Right atrium auricular region (tissue), 2 donors: Measurements from ENCODE around the gene MCC. TPM values are rescaled to one million over a fixed set of nuclear protein-coding genes. Genes with fewer than 3 reads are reported as not detected.

ENCODE experiments used
- DNase-seq: peaks from one replicate; pipeline ENCODE4 v3.0.0-alpha.2; 2019; ENCODE audit warnings: low spot score
- H3K27ac ChIP-seq, 2 donors: fragments of 200-600 bp; sonication (generic); 1 replicate in 1 of 2; 2 replicates in 1 of 2; pipeline ENCODE4 v1.5.1; 2016 to 2019
- H3K27me3 ChIP-seq, 2 donors: fragments of 200-600 bp; sonication (generic); one replicate each; pipeline versions ENCODE4 v1.5.1 to v1.6.0; 2017 to 2019
- H3K36me3 ChIP-seq: fragments of 200-600 bp; sonication (generic); one replicate; pipeline ENCODE4 v1.5.1; 2016
- H3K4me1 ChIP-seq, 2 donors: fragments of 200-600 bp; sonication (generic); one replicate each; pipeline versions ENCODE4 v1.5.1 to v1.6.0; 2017 to 2019
- H3K4me3 ChIP-seq, 2 donors: fragments of 200-600 bp; sonication (generic); 1 replicate in 1 of 2; 2 replicates in 1 of 2; pipeline ENCODE4 v1.5.1; 2017 to 2019; ENCODE audit warnings: mild to moderate bottlenecking in 1 of 2, moderate library complexity in 1 of 2
- H3K9me3 ChIP-seq, 2 donors: fragments of 200-600 bp; sonication (generic); one replicate each; pipeline ENCODE4 v1.5.1; 2019
- total RNA-seq, 2 donors: library from RNA; depleted of rRNA; stranded (reverse); fragments of >200 nt; gene quantifications; one replicate each; pipeline ENCODE4 v1.1.0, GENCODE V29; 2016
- TF ChIP-seq, protein P1 (sequence below), 2 donors: fragments of 200-600 bp; sonication (generic); IDR thresholded peaks; one replicate each; pipeline ENCODE4 v1.5.1; 2019; ENCODE audit warnings: antibody characterized with exemption in 2 of 2

Gene MCC
- total RNA-seq, 2 donors from 2014 or later, result 28.8 to 31.7 TPM

DNA sequence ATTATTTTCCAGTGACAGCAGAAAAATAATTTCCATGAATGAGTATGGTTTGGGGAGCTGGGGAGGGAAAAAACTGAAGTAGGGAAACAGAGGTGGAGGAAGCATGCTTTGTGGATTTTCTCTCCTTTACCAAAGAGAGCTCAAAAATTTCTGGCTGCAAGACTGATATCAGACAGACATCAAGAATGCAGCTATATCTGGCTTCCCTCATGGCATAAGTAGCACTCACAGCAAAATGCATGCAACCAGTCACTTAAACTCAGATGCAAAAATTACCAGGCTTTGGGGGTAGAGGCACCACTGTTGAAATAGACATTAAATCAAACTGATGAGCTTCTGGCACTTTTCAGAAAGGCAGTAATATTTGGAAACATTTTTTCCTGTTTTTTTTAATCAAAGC, 250.4 kb downstream of the MCC start:
- Histone ChIP-seq H3K4me1 (peaks cover 0 to 40% of the 10 kb centered on the region in 2 donors), H3K27ac (no peak overlapping the region), H3K4me3 (no peak overlapping the region), H3K27me3 (no peaks in the 10 kb centered on the region), H3K9me3 (no peaks in the 10 kb centered on the region), H3K36me3 (no peaks in the 10 kb centered on the region)
- TF ChIP-seq, protein P1, sequence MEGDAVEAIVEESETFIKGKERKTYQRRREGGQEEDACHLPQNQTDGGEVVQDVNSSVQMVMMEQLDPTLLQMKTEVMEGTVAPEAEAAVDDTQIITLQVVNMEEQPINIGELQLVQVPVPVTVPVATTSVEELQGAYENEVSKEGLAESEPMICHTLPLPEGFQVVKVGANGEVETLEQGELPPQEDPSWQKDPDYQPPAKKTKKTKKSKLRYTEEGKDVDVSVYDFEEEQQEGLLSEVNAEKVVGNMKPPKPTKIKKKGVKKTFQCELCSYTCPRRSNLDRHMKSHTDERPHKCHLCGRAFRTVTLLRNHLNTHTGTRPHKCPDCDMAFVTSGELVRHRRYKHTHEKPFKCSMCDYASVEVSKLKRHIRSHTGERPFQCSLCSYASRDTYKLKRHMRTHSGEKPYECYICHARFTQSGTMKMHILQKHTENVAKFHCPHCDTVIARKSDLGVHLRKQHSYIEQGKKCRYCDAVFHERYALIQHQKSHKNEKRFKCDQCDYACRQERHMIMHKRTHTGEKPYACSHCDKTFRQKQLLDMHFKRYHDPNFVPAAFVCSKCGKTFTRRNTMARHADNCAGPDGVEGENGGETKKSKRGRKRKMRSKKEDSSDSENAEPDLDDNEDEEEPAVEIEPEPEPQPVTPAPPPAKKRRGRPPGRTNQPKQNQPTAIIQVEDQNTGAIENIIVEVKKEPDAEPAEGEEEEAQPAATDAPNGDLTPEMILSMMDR (IDR thresholded peaks at IDR 0.05), result no peak
- no peak for DNase-seq

DNA sequence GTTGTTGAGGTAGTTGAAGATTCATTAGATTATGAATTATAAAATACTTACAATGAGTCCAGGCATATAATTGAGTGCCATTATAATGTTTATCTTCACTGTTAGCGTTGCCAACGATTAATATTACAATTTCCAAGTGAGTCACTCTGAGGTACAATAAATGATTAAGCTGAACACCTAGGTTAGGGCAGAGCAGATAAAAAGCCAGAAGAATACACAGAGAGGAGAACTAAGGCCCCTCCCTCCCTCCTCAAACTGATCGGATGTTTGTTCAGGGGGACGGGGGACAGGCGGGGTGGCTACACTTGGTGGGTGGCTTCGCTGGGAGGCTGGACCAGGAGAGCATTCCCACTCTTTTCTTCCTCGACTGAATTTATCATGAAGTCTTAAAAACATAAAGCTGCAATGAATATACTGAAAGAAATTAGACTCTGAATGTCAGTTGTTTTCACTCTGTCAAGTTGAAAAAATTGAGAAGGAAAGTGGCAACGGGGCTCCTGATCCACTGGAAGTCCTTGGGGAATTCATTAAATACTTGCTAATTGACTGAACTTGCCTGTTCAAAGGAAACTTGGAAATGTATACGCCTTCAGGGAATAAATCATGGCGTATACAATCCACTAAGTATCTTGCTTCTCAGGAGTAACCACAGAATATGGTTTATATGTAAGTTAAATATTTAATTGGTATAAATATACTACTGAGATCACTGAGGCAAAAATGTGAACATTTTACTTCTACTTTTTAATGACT, 251.5 kb downstream of the MCC start:
- Histone ChIP-seq H3K4me1 (peaks cover 0 to 50% of the 10 kb centered on the region in 2 donors), H3K27me3 (no peaks in the 10 kb centered on the region), H3K9me3 (no peaks in the 10 kb centered on the region), H3K4me3 (no peak overlapping the region), H3K27ac (no peak overlapping the region), H3K36me3 (no peaks in the 10 kb centered on the region)
- DNase-seq, result no peak
- TF ChIP-seq, protein P1 (IDR thresholded peaks at IDR 0.05), result no peak

DNA sequence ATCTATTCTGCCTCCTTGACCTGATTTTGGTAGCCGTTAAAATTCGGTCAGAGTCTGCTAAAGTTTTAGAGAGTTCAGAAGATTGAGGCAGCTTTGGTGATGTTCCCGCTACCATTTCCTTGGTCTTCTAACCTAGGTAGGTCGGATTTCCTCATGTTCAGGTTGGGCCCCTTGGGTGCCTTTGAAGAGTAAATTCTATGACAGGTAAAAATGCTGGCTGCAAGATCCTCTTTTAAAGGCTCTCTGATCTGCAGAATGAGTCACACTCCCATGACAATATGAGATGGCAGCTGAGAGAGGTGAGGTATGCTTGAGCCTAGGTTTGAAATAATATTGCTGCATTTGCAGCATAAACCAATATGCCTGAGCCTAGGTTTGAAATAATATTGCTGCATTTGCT, 252.4 kb downstream of the MCC start:
- no peak overlapping the region for H3K4me3 ChIP-seq
- no peak overlapping the region for H3K27ac ChIP-seq
- H3K4me1 ChIP-seq, result peaks cover 0 to 58% of the 10 kb centered on the region in 2 donors
- TF ChIP-seq, protein P1 (IDR thresholded peaks at IDR 0.05), result no peak
- no peaks in the 10 kb centered on the region for H3K36me3 ChIP-seq
- DNase-seq, result no peak
- no peaks in the 10 kb centered on the region for H3K9me3 ChIP-seq
- no peaks in the 10 kb centered on the region for H3K27me3 ChIP-seq

DNA sequence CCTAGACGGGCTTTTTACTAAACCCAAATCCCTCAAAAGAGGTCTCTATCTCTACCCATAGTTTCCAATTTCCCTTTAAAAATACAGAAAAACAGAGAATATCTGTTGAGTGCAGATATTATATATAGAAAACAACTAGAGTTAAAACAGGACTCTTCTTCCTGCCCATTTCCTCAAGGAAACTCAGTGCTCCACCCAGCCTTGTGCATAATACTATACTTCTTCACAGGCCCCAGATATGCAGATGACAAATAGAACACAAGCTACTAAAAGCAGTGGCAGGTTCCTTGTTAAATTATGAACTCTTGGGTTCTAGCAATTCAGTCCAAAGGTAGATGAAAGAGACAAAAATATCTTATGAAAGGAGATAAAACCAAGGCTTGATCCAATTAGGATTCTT, 253.7 kb downstream of the MCC start:
- Histone ChIP-seq H3K27ac (no peak overlapping the region), H3K9me3 (no peaks in the 10 kb centered on the region), H3K4me1 (peaks cover 0 to 62% of the 10 kb centered on the region in 2 donors), H3K36me3 (no peaks in the 10 kb centered on the region), H3K4me3 (no peak overlapping the region), H3K27me3 (no peaks in the 10 kb centered on the region)
- DNase-seq, result no peak
- TF ChIP-seq, protein P1 (IDR thresholded peaks at IDR 0.05), result no peak

GRCh38 chr5:113233606-113234005, 254.6 kb downstream of the MCC start:
- Histone ChIP-seq H3K4me1 (peaks cover 0 to 62% of the 10 kb centered on the region in 2 donors), H3K27ac (no peak overlapping the region)

More at GRCh38 chr5:113233606-113234005, 254.6 kb downstream of the MCC start:
- Histone ChIP-seq H3K27me3 (no peaks in the 10 kb centered on the region), H3K36me3 (no peaks in the 10 kb centered on the region), H3K4me3 (no peak overlapping the region), H3K9me3 (no peaks in the 10 kb centered on the region)
- no peak for DNase-seq
- TF ChIP-seq, protein P1 (IDR thresholded peaks at IDR 0.05), result no peak
